ENCODE measurements around the gene NIP7.
A peak's percentile ranks its signal among the peaks of the same experiment; 100 is the strongest.

NIP7 gene

DNA sequence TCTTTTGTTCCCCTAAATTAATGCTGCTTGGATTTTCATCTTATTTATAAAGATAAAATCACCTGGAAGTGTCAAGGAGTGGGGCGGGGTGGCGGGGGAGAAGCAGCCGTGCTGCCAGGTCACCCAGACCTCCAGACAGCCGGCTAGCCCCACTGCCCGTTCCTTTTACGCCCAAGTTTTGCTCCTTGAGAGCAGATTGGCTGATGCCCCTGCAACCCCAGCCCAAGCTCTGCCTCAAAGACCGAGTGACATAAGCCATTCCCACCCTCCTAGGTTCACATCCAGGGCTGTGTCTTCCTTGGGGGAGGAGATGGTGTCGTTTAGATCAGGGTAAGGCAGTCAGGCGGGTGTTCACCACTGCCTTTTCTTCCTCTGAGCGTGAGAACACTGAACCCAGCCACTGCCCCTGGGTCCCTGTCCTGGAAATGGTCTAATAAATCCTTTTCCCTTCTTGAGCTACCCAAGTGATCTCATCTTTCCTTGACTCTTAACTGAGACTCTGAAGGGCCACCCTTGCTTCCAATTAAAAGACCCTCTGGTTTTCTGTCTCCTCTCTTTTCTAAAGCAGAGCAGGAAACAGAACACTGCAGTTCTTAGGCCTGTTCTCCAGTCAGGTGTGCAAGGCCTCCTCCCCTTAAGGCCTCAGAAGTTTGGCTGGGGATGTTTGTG lies 14.9 kb upstream of the NIP7 start:
- H3K4me1 Mint-ChIP-seq (ENCODE audit: low read depth), result peaks cover 40% of the 10 kb centered on the region
- no peaks in the 10 kb centered on the region for H3K9me3 Mint-ChIP-seq
- H3K36me3 Mint-ChIP-seq (ENCODE audit: low read depth), result peaks cover 70% of the 10 kb centered on the region
- H3K4me3 Mint-ChIP-seq, result peak overlapping the region; percentile 4
- H3K27me3 Mint-ChIP-seq, result no peaks in the 10 kb centered on the region
- H3K27ac Mint-ChIP-seq, result no peak overlapping the region

DNA sequence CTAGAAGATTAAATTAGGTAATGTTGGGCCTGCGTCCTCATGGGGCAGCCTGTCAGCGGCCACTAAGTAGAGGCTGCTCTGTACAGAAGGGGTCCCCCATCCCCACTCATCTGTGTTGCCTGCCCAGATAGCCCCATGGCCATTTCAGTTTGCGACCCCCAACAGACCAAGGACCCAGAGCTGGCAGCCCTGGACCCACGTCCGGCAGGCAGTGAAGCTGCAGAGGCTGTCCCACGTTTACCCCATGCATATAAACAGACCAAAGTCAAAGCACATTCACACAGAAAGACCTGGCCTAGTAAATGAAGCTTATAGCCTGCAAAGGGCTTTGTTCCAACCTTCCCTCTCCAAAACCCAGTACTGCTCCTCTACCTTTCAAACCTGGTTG lies 13.8 kb upstream of the NIP7 start:
- Mint-ChIP-seq H3K4me3 (peak overlapping the region; percentile 90), H3K27ac (peak overlapping the region; percentile 57), H3K27me3 (no peaks in the 10 kb centered on the region), H3K9me3 (no peaks in the 10 kb centered on the region), H3K36me3 (ENCODE audit: low read depth) (peaks cover 65% of the 10 kb centered on the region), H3K4me1 (ENCODE audit: low read depth) (peaks cover 40% of the 10 kb centered on the region)

DNA sequence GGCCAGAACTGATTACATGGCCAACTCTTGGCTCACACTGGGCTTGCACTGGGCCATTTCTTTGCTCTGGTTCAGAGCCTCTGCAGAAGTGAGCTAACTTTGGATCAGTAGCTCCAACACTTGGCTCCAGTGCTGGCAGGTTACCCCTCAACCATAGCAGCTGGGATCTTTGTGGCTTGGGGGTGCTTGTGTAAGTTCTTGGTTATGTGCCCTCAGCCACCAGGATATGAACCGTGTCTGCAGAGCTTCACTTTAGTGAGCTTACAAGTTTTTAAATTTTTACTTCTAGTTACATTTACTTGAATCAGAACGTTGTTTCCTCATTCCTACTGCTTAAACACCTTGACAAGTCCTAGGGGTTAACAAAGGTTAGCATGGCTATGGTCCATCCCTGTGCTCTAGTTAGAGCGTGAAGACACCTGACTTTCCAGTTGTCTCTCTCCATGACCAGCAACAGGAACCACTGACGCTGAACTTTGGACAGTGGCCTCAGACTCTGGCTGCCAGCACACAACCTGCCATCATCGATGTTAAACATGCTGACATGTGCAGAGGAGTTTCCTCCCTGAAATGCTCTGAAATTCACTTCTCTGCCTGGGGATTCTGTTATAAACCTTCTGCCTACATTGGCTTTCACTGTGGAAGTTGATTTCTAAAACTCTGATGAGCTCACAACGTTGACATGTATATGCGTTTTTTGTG lies 13.2 kb upstream of the NIP7 start:
- Mint-ChIP-seq H3K4me3 (peak overlapping the region; percentile 90), H3K36me3 (ENCODE audit: low read depth) (peaks cover 60% of the 10 kb centered on the region), H3K9me3 (no peaks in the 10 kb centered on the region), H3K27me3 (no peaks in the 10 kb centered on the region), H3K27ac (peak overlapping the region; percentile 69), H3K4me1 (ENCODE audit: low read depth) (peaks cover 40% of the 10 kb centered on the region)

DNA sequence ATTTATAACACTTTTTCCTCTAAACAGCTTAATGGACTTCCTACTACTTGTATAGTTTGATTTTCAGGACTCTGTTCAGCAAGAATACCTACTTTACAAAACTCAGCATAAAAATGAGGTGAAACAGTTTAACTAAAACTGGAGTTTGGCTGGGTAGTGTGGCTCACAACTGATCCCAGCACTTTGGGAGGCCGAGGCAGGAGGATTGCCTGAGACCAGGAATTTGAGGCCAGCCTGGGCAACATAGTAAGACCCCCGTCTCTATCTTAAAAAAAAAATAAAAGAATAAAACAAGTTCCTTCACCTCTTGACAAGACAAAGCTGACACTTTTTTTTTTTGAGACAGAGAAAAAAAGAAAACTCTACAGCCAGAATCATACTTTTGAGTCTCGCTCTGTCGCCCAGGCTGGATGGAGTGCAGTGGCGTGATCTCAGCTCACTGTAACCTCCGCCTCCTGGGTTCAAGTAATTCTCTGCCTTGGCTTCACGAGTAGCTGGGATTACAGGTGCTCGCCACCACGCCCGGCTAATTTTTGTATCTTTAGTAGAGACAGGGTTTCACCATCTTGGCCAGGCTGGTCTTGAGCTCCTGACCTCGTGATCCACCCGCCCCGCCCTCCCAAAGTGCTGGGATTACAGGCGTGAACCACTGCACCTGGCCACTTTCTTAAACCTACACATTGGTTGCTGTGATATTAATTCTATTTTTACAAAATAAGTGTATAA lies 11.8 kb upstream of the NIP7 start:
- H3K9me3 Mint-ChIP-seq, result no peaks in the 10 kb centered on the region
- peaks cover 44% of the 10 kb centered on the region for H3K4me1 Mint-ChIP-seq (ENCODE audit: low read depth)
- H3K36me3 Mint-ChIP-seq (ENCODE audit: low read depth), result peaks cover 55% of the 10 kb centered on the region
- peak overlapping the region; percentile 90 for H3K4me3 Mint-ChIP-seq
- H3K27ac Mint-ChIP-seq, result no peak overlapping the region
- no peaks in the 10 kb centered on the region for H3K27me3 Mint-ChIP-seq

DNA sequence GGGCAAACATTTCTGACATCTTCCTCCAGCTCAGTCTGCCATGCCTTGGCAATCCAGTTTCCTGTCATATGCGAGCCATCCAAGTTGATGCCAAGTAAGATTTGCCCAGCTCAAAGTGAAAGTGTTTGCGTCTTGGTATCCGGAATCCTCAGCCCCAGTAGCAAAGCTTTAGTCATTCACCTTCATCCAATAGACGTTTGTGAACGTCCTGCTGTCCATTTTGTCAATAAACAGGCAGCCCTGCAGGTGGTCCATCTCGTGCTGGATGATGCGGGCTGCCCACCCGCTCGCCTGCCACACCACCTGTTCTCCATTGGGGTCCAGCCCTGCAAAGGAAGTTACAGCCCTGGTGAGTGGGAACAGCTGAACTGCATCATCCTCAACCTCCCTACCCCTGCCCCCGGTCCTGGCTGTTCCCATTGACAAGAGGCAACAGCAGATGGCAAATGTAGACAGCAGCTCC lies 10.7 kb upstream of the NIP7 start:
- peaks cover 45% of the 10 kb centered on the region for H3K4me1 Mint-ChIP-seq (ENCODE audit: low read depth)

DNA sequence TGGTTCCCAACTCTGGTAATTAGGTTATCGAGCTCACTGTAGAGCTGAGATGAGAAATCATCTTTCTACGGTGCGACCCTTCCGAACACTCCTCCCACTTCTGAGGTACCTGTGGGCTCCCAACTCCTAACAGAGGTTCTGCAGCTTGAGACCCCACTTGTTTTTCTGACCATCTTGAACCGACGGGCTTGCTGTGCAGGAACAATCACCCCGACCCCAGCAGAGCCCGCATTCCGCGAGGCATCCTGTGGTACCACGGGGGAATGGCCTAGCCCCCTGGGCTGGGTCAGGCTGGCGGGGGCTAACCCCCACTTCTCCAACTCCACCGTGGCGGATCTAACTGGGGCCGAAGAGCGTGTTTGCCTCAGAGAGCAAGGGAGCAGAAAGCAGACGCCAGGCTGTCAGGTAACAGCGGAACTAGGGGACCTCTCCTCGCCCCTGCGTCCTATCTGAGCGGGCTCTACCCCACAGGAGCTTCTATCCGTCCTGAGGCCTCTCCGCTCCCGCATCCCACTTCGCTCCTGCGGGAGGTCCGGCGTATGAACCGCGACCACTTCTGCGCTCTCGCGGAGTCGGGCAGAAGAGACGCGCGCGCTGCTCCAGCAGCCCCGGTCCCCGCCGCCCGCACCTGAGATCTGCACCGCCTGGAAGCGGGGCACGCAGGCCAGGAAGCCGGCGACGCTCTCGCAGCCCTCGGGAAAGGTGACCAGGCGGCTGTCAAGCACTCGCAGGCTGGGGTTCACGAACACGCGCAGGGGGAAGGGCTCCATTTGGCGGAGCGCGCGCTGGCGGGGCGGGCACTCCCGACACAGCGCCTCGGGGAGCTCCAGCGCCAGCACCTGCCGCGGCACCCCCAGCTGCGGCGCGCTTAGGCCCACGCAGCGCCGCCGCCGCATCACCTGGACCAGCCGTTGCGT lies 9.9 kb upstream of the NIP7 start:
- Mint-ChIP-seq H3K4me3 (peak overlapping the region; percentile 90), H3K27ac (peak overlapping the region; percentile 75), H3K4me1 (ENCODE audit: low read depth) (peaks cover 45% of the 10 kb centered on the region), H3K9me3 (no peaks in the 10 kb centered on the region), H3K36me3 (ENCODE audit: low read depth) (peaks cover 62% of the 10 kb centered on the region), H3K27me3 (no peaks in the 10 kb centered on the region)

More for the DNA sequence above, 10.7 kb upstream of the NIP7 start:
- no peaks in the 10 kb centered on the region for H3K9me3 Mint-ChIP-seq
- H3K27ac Mint-ChIP-seq, result peak overlapping the region; percentile 75
- peaks cover 59% of the 10 kb centered on the region for H3K36me3 Mint-ChIP-seq (ENCODE audit: low read depth)
- H3K4me3 Mint-ChIP-seq, result peak overlapping the region; percentile 90
- no peaks in the 10 kb centered on the region for H3K27me3 Mint-ChIP-seq

DNA sequence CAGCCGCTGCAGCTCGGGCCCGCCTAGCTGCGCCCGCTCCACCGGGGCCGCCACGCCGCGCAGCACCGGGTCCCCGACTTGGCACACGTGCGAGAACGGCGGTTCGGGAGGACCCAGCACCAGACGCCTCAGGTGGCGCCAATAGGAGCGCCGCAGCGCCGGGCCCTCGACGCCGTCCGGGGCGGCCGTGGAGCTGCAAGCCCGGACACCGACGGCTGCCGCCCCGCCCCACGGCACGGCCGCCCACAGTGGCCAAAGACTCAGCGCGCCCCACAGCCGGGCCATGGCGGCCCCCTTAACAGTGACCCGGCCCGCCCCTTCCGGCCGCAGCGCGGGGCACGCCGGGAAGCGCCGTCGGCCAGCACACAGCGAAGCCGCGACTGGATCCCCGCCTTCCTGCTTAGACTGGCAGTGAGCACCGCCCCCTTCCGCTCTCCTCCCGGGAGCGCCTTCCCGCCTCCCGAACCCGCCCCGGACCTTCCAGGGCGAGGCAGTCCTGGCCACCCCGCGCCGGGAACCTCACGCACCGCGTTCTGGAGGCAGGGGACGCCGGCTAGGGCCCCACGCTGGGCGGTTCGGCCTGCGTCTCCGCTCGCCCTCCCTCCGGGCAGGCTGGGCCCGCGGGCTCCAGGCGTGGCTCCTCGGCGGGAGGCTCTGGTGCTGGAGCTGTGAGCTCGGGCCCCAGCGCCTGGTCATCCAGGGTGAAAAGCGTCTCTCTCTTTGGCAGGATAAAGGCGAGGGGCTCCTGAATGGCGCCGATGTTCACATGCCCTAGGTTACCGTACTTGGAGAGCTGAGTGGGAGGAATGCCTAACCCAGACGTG lies 9.1 kb upstream of the NIP7 start, which contains the start of gene PDF:
PDF (minus strand) TSS at position 303 of the 824 bp plus-strand sequence; CDS start at position 285, 18 bp downstream.
- H3K4me3 Mint-ChIP-seq, result peak within 1 kb of the TSS; percentile 90
- no peaks in the 10 kb centered on the region for H3K9me3 Mint-ChIP-seq
- peaks cover 45% of the 10 kb centered on the region for H3K4me1 Mint-ChIP-seq (ENCODE audit: low read depth)
- peaks cover 62% of the 10 kb centered on the region for H3K36me3 Mint-ChIP-seq (ENCODE audit: low read depth)
- peak within 1 kb of the TSS; percentile 91 for H3K27ac Mint-ChIP-seq
- no peaks in the 10 kb centered on the region for H3K27me3 Mint-ChIP-seq

DNA sequence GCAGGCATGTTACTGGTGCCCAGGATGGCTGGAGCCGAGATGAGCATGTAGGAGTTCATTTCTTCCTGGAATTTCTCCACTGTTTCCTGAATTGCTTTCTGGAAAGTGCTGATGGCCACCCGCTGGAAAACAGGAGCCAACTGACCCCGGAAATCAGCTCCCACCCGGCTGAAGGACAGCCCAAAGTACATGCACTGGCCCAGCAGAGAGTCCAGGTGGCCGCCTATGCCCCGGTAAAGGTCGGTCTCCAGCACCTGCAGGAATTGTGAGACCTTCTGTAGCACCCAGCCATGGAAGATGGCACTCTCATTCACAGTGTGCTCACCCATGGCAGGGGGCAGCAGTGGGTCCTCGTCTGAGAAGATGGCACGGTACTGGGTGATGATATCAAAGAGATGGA lies 4.9 kb upstream of the NIP7 start:
- Mint-ChIP-seq H3K36me3 (ENCODE audit: low read depth) (peaks cover 43% of the 10 kb centered on the region), H3K27ac (no peak overlapping the region), H3K27me3 (no peaks in the 10 kb centered on the region), H3K4me1 (ENCODE audit: low read depth) (peaks cover 27% of the 10 kb centered on the region), H3K4me3 (no peak overlapping the region), H3K9me3 (no peaks in the 10 kb centered on the region)

DNA sequence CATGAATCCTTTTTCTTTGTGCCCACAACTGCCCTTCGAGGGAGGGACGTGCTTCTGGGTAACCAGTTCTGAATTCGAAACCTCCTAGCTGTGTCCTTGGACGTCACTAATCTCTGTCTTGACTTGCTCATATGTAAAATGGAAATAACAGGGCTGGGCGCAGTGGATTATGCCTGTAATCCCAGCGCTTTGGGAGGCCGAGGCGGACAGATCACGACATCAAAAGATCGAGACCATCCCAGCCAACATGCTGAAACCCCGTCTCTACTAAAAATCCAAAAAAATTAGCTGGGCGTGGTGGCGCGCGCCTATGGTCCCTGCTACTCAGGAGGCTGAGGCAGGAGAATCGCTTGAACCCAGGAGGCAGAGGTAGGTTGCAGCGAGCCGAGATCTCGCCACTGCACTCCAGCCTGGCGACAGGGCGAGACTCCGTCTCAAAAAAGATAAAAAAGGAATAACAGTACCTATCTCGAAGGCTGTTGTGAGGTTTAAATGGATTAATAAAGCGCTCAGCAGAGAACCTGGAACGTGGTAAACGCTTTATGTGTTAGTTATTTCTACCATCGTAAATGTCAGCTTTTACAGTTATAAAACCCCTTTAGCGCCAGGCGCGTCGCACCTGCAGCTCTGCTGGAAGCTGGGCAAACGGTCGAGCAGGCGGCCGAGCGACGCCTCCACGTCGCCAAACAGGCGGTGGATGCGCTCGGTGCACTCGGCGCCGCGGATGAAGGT lies 849 bp upstream of the NIP7 start:
- Mint-ChIP-seq H3K4me1 (ENCODE audit: low read depth) (peaks cover 47% of the 10 kb centered on the region), H3K9me3 (no peaks in the 10 kb centered on the region), H3K36me3 (ENCODE audit: low read depth) (peaks cover 67% of the 10 kb centered on the region), H3K27me3 (no peaks in the 10 kb centered on the region), H3K4me3 (peak overlapping the region; percentile 98), H3K27ac (peak overlapping the region; percentile 99)

DNA sequence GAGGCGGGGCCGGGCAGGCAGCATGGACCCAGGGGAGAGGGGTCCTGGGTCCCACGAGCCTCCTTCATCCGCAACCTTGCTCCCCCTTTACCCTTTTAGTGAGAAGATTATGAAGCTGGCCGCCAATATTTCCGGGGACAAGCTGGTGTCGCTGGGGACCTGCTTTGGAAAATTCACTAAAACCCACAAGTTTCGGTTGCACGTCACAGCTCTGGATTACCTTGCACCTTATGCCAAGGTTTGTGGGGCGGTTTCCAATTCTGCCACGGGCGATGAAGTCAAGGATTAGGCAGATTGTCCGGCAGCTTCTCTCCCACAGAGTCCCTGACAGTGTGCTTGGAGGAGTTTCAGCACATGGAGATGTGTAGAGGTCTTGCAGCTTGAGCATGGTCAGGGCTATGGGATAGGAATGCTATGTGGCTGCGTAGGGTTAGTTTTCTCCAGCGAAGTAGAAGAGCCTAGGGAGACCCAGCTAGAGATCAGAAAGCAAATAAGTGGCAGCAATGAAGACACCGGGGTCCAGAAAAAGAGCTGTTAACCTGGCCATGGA lies 598 bp downstream of the NIP7 start:
- H3K9me3 Mint-ChIP-seq, result no peaks in the 10 kb centered on the region
- peaks cover 50% of the 10 kb centered on the region for H3K4me1 Mint-ChIP-seq (ENCODE audit: low read depth)
- H3K36me3 Mint-ChIP-seq (ENCODE audit: low read depth), result peaks cover 63% of the 10 kb centered on the region
- H3K27me3 Mint-ChIP-seq, result no peaks in the 10 kb centered on the region
- peak overlapping the region; percentile 99 for H3K27ac Mint-ChIP-seq
- H3K4me3 Mint-ChIP-seq, result peak overlapping the region; percentile 98

DNA sequence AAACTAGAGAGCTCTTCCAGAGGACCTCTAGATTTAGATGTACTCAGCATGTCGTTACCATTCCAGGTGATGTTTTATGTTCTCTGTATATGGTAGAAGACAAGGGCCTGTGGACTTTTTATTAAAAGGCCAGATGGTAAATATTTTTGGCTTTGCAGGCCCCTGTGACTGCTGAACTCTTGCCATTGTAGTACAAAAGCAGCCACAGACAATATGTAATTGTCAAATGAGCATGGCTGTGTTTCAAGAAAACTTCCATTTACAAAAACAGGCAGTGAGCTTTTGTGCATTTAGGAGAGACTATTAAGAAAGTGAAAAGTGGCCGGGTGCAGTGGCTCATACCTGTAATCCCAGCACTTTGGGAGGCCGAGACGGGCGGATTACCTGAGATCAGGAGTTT lies 4.6 kb downstream of the NIP7 start:
- Mint-ChIP-seq H3K27ac (no peak overlapping the region), H3K36me3 (ENCODE audit: low read depth) (peaks cover 62% of the 10 kb centered on the region), H3K4me1 (ENCODE audit: low read depth) (peaks cover 41% of the 10 kb centered on the region), H3K4me3 (no peak overlapping the region), H3K9me3 (no peaks in the 10 kb centered on the region), H3K27me3 (no peaks in the 10 kb centered on the region)

DNA sequence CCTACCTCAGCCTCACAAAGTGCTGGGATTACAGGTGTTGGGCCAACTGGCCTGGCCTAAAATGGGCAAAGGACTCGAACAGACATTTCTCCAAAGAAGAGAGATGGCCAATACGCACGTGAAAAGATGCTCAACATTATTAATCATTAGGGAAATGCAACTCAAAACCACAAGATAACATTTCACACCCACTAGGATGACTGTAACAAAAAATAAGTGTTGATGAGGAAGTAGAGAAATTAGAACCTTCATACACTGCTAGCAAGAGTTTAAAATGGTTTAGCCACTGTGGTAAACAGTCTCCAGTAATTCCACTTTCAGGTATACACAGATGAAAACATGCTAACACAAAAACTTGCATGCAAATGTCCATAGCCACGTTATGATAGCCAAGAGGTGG lies 6.4 kb downstream of the NIP7 start:
- no peaks in the 10 kb centered on the region for H3K27me3 Mint-ChIP-seq
- peaks cover 57% of the 10 kb centered on the region for H3K36me3 Mint-ChIP-seq (ENCODE audit: low read depth)
- no peaks in the 10 kb centered on the region for H3K9me3 Mint-ChIP-seq
- no peak overlapping the region for H3K4me3 Mint-ChIP-seq
- peak overlapping the region; percentile 37 for H3K27ac Mint-ChIP-seq
- H3K4me1 Mint-ChIP-seq (ENCODE audit: low read depth), result peaks cover 27% of the 10 kb centered on the region

DNA sequence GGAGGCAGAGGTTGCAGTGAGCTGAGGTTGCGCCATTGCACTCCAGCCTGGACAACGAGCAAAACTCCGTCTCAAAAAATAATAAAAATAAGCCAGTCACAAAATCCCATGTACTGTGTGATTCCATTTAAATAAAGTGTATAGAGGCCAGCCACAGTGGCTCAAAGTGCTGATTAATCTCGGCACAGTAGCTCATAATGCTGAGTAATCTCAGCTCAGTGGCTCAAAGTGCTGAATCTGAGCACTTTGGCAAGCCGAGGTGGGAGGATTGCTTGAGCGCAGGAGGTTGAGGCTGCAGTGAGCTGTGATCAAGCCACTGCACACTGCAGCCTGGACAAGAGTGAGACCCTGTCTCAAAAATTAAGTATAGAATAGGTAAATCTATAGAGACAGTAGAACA lies 7.1 kb downstream of the NIP7 start:
- Mint-ChIP-seq H3K27ac (no peak overlapping the region), H3K36me3 (ENCODE audit: low read depth) (peaks cover 49% of the 10 kb centered on the region), H3K27me3 (no peaks in the 10 kb centered on the region), H3K9me3 (no peaks in the 10 kb centered on the region), H3K4me1 (ENCODE audit: low read depth) (peaks cover 20% of the 10 kb centered on the region), H3K4me3 (no peak overlapping the region)

Measured in stimulated activated naive CD8-positive, alpha-beta T cell treated with anti-CD3 and anti-CD28 coated beads, Interleukin-15, Interleukin-2, amounts not matched to agents 100 ng/mL and 50 ng/mL, for 24 hours (primary cell).